Measurements from ENCODE around the gene GPC6. TPM values are rescaled to one million over a fixed set of nuclear protein-coding genes. Genes with fewer than 3 reads are reported as not detected.

GPC6 gene
- polyA plus RNA-seq, 1 donor (not counting 4 experiments of a cell fraction or from before 2014, with no cell fraction given) = 0.42 TPM

DNA sequence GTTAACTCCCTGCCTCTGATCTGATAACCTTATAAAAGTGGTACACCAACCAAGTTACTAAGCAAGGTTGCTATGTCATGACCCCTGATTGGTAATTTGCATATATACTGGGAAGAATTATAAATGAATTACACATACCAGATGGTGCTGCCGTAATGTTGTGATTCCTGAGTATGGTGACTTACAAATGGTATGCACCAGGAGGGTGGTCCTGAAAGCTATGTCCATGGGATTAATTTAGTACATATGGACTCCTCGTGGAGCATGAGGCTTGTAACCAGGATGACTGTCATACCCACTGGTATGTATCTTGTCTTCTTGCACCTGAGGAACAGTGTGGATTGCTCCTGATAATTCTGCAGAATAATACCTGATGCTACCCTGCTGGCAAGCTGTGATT lies 240.6 kb downstream of the GPC6 start:
- H3K9ac ChIP-seq (ENCODE audit: control insufficient read depth, extremely low read depth, insufficient read depth, low read length) = no peak overlapping the region

DNA sequence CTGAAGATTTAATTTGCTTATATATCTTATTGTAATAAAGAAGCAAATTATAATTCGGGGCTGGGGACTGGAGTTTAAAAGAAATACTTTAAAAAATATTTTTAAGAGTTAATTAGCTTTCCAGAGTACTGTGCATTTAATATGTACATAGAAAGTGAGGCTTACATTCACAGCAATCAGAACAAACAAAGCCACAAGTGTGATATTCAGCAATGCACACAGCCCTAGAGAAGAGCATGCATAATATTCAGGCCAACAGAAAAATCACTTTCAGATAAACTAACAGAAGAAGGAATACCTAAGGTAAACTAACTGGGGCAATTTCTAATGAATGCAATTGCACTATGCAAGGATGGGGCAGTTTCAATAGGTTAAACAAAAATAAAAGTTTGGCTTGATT lies 241.8 kb downstream of the GPC6 start:
- no peaks in the 10 kb centered on the region for H3K79me2 ChIP-seq (ENCODE audit: control insufficient read depth, insufficient read depth, low read length)
- no peaks in the 10 kb centered on the region for H3K9me1 ChIP-seq (ENCODE audit: control insufficient read depth, extremely low read depth, insufficient read depth, low read length)
- no peaks in the 10 kb centered on the region for H3K36me3 ChIP-seq (ENCODE audit: control insufficient read depth in 2 of 2, extremely low read depth in 1 of 2, insufficient read depth in 2 of 2, low read length in 2 of 2)
- no peak overlapping the region for H3K4me2 ChIP-seq (ENCODE audit: control insufficient read depth, extremely low read depth, insufficient read depth, low read depth, low read length)
- H3K27ac ChIP-seq (ENCODE audit: control insufficient read depth, insufficient read depth, low read length) = no peak overlapping the region
- H3K4me3 ChIP-seq (ENCODE audit: control insufficient read depth in 2 of 3, extremely low read depth in 1 of 3, insufficient read depth in 2 of 3, low read depth in 1 of 3, low read length in 3 of 3) = no peak overlapping the region
- DNase-seq (ENCODE audit: low read depth, low spot score) = no peak
- H3K4me1 ChIP-seq (ENCODE audit: control insufficient read depth, extremely low read depth, insufficient read depth, low read length) = no peaks in the 10 kb centered on the region
- H3K27me3 ChIP-seq (ENCODE audit: control insufficient read depth, extremely low read depth, insufficient read depth, low read length) = no peaks in the 10 kb centered on the region
- no peak overlapping the region for H2AFZ ChIP-seq (ENCODE audit: control insufficient read depth, low read length)
- no peak for FAIRE-seq
- H3K9me3 ChIP-seq (ENCODE audit: control insufficient read depth, low read depth, low read length) = no peaks in the 10 kb centered on the region
- H4K20me1 ChIP-seq (ENCODE audit: control insufficient read depth, extremely low read depth, insufficient read depth, low read length) = no peaks in the 10 kb centered on the region
- H3K9ac ChIP-seq (ENCODE audit: control insufficient read depth, extremely low read depth, insufficient read depth, low read length) = no peak overlapping the region
- TF ChIP-seq EZH2 (IDR thresholded peaks at IDR 0.05; ENCODE audit: low read length) = no peak
- TF ChIP-seq, protein P1, sequence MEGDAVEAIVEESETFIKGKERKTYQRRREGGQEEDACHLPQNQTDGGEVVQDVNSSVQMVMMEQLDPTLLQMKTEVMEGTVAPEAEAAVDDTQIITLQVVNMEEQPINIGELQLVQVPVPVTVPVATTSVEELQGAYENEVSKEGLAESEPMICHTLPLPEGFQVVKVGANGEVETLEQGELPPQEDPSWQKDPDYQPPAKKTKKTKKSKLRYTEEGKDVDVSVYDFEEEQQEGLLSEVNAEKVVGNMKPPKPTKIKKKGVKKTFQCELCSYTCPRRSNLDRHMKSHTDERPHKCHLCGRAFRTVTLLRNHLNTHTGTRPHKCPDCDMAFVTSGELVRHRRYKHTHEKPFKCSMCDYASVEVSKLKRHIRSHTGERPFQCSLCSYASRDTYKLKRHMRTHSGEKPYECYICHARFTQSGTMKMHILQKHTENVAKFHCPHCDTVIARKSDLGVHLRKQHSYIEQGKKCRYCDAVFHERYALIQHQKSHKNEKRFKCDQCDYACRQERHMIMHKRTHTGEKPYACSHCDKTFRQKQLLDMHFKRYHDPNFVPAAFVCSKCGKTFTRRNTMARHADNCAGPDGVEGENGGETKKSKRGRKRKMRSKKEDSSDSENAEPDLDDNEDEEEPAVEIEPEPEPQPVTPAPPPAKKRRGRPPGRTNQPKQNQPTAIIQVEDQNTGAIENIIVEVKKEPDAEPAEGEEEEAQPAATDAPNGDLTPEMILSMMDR (optimal IDR thresholded peaks at IDR 0.05 in 1 of 3, IDR thresholded peaks at IDR 0.05 in 1 of 3, conservative IDR thresholded peaks at IDR 0.05 in 1 of 3; ENCODE audit: extremely low read depth in 1 of 3, insufficient read depth in 2 of 3, low read length in 3 of 3) = no peak
- dilution Hi-C loops (cut with MboI; ENCODE audit: extremely low pct_ligation_motif_present, low sequenced_read_pairs) = no loop called here

More for the DNA sequence above, 240.6 kb downstream of the GPC6 start:
- Histone ChIP-seq H3K9me3 (ENCODE audit: control insufficient read depth, low read depth, low read length) (no peaks in the 10 kb centered on the region), H3K4me3 (ENCODE audit: control insufficient read depth in 2 of 3, extremely low read depth in 1 of 3, insufficient read depth in 2 of 3, low read depth in 1 of 3, low read length in 3 of 3) (no peak overlapping the region), H2AFZ (ENCODE audit: control insufficient read depth, low read length) (no peak overlapping the region), H3K4me2 (ENCODE audit: control insufficient read depth, extremely low read depth, insufficient read depth, low read depth, low read length) (no peak overlapping the region), H3K4me1 (ENCODE audit: control insufficient read depth, extremely low read depth, insufficient read depth, low read length) (no peaks in the 10 kb centered on the region), H3K79me2 (ENCODE audit: control insufficient read depth, insufficient read depth, low read length) (no peaks in the 10 kb centered on the region), H4K20me1 (ENCODE audit: control insufficient read depth, extremely low read depth, insufficient read depth, low read length) (no peaks in the 10 kb centered on the region), H3K9me1 (ENCODE audit: control insufficient read depth, extremely low read depth, insufficient read depth, low read length) (no peaks in the 10 kb centered on the region), H3K36me3 (ENCODE audit: control insufficient read depth in 2 of 2, extremely low read depth in 1 of 2, insufficient read depth in 2 of 2, low read length in 2 of 2) (no peaks in the 10 kb centered on the region), H3K27me3 (ENCODE audit: control insufficient read depth, extremely low read depth, insufficient read depth, low read length) (no peaks in the 10 kb centered on the region), H3K27ac (ENCODE audit: control insufficient read depth, insufficient read depth, low read length) (no peak overlapping the region)
- FAIRE-seq (no peak), DNase-seq (ENCODE audit: low read depth, low spot score) (no peak)
- TF ChIP-seq EZH2 (IDR thresholded peaks at IDR 0.05; ENCODE audit: low read length) = no peak
- dilution Hi-C loops (cut with MboI; ENCODE audit: extremely low pct_ligation_motif_present, low sequenced_read_pairs) = no loop called here

DNA sequence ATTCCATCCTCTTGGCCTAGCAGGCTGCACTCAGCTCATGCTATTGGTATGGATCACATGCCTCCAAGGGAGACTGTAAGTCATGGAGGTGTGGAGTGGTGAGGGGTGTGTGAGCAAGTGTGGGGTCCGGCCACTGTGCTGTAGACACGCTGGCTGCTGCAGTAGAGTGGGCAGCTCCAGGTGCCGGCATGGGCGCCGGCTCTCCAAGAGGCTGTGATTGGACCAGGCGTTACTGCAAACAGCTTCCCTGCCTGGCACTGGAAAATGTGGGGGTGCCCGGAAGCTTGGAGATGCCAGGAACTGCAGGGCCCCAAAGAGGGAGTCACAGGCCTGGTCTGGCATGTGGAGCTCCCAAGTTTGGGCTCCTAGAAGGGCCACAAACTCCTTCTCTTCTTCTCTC lies 245.7 kb downstream of the GPC6 start:
- DNase-seq (ENCODE audit: low read depth, low spot score) (no peak), FAIRE-seq (no peak)
- Histone ChIP-seq H3K4me3 (ENCODE audit: control insufficient read depth in 2 of 3, extremely low read depth in 1 of 3, insufficient read depth in 2 of 3, low read depth in 1 of 3, low read length in 3 of 3) (no peak overlapping the region), H4K20me1 (ENCODE audit: control insufficient read depth, extremely low read depth, insufficient read depth, low read length) (no peaks in the 10 kb centered on the region), H3K9me3 (ENCODE audit: control insufficient read depth, low read depth, low read length) (no peaks in the 10 kb centered on the region), H3K27me3 (ENCODE audit: control insufficient read depth, extremely low read depth, insufficient read depth, low read length) (no peaks in the 10 kb centered on the region), H3K4me2 (ENCODE audit: control insufficient read depth, extremely low read depth, insufficient read depth, low read depth, low read length) (no peak overlapping the region), H3K9ac (ENCODE audit: control insufficient read depth, extremely low read depth, insufficient read depth, low read length) (no peak overlapping the region), H3K9me1 (ENCODE audit: control insufficient read depth, extremely low read depth, insufficient read depth, low read length) (no peaks in the 10 kb centered on the region), H3K27ac (ENCODE audit: control insufficient read depth, insufficient read depth, low read length) (no peak overlapping the region), H2AFZ (ENCODE audit: control insufficient read depth, low read length) (no peak overlapping the region), H3K79me2 (ENCODE audit: control insufficient read depth, insufficient read depth, low read length) (no peaks in the 10 kb centered on the region), H3K4me1 (ENCODE audit: control insufficient read depth, extremely low read depth, insufficient read depth, low read length) (no peaks in the 10 kb centered on the region), H3K36me3 (ENCODE audit: control insufficient read depth in 2 of 2, extremely low read depth in 1 of 2, insufficient read depth in 2 of 2, low read length in 2 of 2) (no peaks in the 10 kb centered on the region)
- TF ChIP-seq, protein P1 (optimal IDR thresholded peaks at IDR 0.05 in 1 of 3, IDR thresholded peaks at IDR 0.05 in 1 of 3, conservative IDR thresholded peaks at IDR 0.05 in 1 of 3; ENCODE audit: extremely low read depth in 1 of 3, insufficient read depth in 2 of 3, low read length in 3 of 3) = no peak
- TF ChIP-seq EZH2 (IDR thresholded peaks at IDR 0.05; ENCODE audit: low read length) = no peak
- dilution Hi-C loops (cut with MboI; ENCODE audit: extremely low pct_ligation_motif_present, low sequenced_read_pairs) = no loop called here

All from keratinocyte (primary cell).